A549 (cell line): ENCODE results near the gene GPD1L.

ENCODE experiments used
- BHLHE40 ChIP-seq: IDR thresholded peaks from 2 replicates; pipeline ENCODE4 v1.6.1; 2012; ENCODE audit warnings: low read depth, low read length, inconsistent platforms
- CEBPB ChIP-seq, 2 experiments: fragments of >200 bp in 1 of 2; sonication (Bioruptor Twin) in 1 of 2; formaldehyde crosslinking in 1 of 2; IDR thresholded peaks; 2 replicates each; pipeline ENCODE4 v1.6.1; 2012 to 2016
- CTCF ChIP-seq: fragments of >200 bp; sonication (Bioruptor Twin); formaldehyde crosslinking; IDR thresholded peaks from 3 replicates; pipeline ENCODE4 v1.5.1; 2016
- EP300 ChIP-seq, 2 experiments: fragments of >200 bp; sonication (Bioruptor Twin); formaldehyde crosslinking; IDR thresholded peaks; 2 replicates in 1 of 2; 3 replicates in 1 of 2; pipeline ENCODE4 v1.6.1; 2016 to 2017
- ESRRA ChIP-seq: fragments of 150-350 bp; IDR thresholded peaks from 2 replicates; pipeline ENCODE4 v1.6.1; 2014; ENCODE audit warnings: mild to moderate bottlenecking, low read length, borderline replicate concordance
- FOSL2 ChIP-seq, 2 experiments: fragments of 450-650 bp in 1 of 2; fragments of >200 bp in 1 of 2; sonication (Bioruptor Twin) in 1 of 2; formaldehyde crosslinking; IDR thresholded peaks; 2 replicates each; pipeline versions ENCODE4 v1.5.0 to v1.6.1; 2016 to 2020; ENCODE audit warnings: mild to moderate bottlenecking in 1 of 2, moderate library complexity in 1 of 2
- KDM5A ChIP-seq: fragments of 200-600 bp; sonication (generic); IDR thresholded peaks from 2 replicates; pipeline ENCODE4 v1.6.1; 2016; ENCODE audit warnings: antibody characterized with exemption, mild to moderate bottlenecking
- MAZ ChIP-seq: fragments of 150-350 bp; IDR thresholded peaks from 2 replicates; pipeline ENCODE4 v1.6.1; 2014; ENCODE audit warnings: antibody characterized with exemption, low read depth, low read length, borderline replicate concordance
- POLR2A ChIP-seq: IDR thresholded peaks from 2 replicates; pipeline ENCODE4 v1.6.1; 2012; ENCODE audit warnings: mild to moderate bottlenecking, low read length
- POLR2AphosphoS2 ChIP-seq: conservative IDR thresholded peaks from 2 replicates; pipeline ENCODE4 v1.6.1; 2012; ENCODE audit warnings: low read length, improper control_type of control experiment, inconsistent platforms
- RAD21 ChIP-seq, 2 experiments: fragments of >200 bp in 1 of 2; sonication (Bioruptor Twin) in 1 of 2; formaldehyde crosslinking in 1 of 2; IDR thresholded peaks in 1 of 2; conservative IDR thresholded peaks in 1 of 2; 2 replicates in 1 of 2; 3 replicates in 1 of 2; pipeline ENCODE4 v1.6.1; 2012 to 2018; ENCODE audit warnings: inconsistent platforms in 1 of 2
- RFX5 ChIP-seq: fragments of 450-650 bp; IDR thresholded peaks from 2 replicates; pipeline ENCODE4 v1.7.1; 2014; ENCODE audit warnings: antibody characterized with exemption, mild to moderate bottlenecking, moderate library complexity
- ZNF302 ChIP-seq: fragments of 250-450 bp; sonication (Bioruptor Pico); IDR thresholded peaks from 2 replicates; pipeline ENCODE4 v1.9.0; 2021; ENCODE audit warnings: inconsistent platforms, mild to moderate bottlenecking, moderate library complexity
- TF ChIP-seq, protein P1 (sequence below): IDR thresholded peaks from 2 replicates; pipeline ENCODE4 v1.6.1; 2012

- TF ChIP-seq POLR2A (no peak), CTCF (no peak), BHLHE40 (no peak), CEBPB (IDR thresholded peaks at IDR 0.05) (no peak), ESRRA (no peak), EP300 (IDR thresholded peaks at IDR 0.05) (no peak), MAZ (no peak), ZNF302 (CRISPR knock-in tag) (no peak), RFX5 (no peak), FOSL2 (IDR thresholded peaks at IDR 0.05) (no peak), FOSL2 (CRISPR knock-in tag; IDR thresholded peaks at IDR 0.05) (no peak), POLR2AphosphoS2 (no peak), RAD21 (conservative IDR thresholded peaks at IDR 0.05 in 1 of 2, IDR thresholded peaks at IDR 0.05 in 1 of 2) (no peak), KDM5A (no peak)
- TF ChIP-seq, protein P1, sequence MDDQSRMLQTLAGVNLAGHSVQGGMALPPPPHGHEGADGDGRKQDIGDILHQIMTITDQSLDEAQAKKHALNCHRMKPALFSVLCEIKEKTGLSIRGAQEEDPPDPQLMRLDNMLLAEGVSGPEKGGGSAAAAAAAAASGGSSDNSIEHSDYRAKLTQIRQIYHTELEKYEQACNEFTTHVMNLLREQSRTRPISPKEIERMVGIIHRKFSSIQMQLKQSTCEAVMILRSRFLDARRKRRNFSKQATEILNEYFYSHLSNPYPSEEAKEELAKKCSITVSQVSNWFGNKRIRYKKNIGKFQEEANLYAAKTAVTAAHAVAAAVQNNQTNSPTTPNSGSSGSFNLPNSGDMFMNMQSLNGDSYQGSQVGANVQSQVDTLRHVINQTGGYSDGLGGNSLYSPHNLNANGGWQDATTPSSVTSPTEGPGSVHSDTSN: no peak
These were observed 20.9 kb downstream of the GPD1L start for GRCh38 chr3:32127219-32127826.
